ENCODE measurements around the gene POLR3K.

Gene POLR3K

GRCh38 chr16:71210-71539 is 17.8 kb upstream of the POLR3K start:
- CTCF ChIA-PET, result interaction anchor here (1.3 to 32.8 kb wide), 5 partner anchors 8 to 290 kb away, joined by 3 to 701 read pairs (median 13); no protein-coding TSS in a partner anchor
- no peak for DNase-seq (ENCODE audit: extremely low spot score)
- TF ChIP-seq CTCF (IDR thresholded peaks at IDR 0.05; ENCODE audit: control extremely low read depth, extremely low read depth, low read depth, missing control alignments), result no peak
- POLR2A ChIA-PET, result no interaction called here

- TF ChIP-seq CTCF (IDR thresholded peaks at IDR 0.05; ENCODE audit: control extremely low read depth, extremely low read depth, low read depth, missing control alignments), result no peak
- ChIA-PET CTCF (interaction anchor here (1.1 to 32.8 kb wide), 7 partner anchors 8 to 113 kb away, joined by 3 to 701 read pairs (median 4); no protein-coding TSS in a partner anchor), POLR2A (no interaction called here)
- no peak for DNase-seq (ENCODE audit: extremely low spot score)
These were observed 15.8 kb upstream of the POLR3K start for GRCh38 chr16:69181-69580.

- ChIA-PET CTCF (interaction anchor here (0.9 to 32.8 kb wide), 9 partner anchors 8 to 114 kb away, joined by 3 to 701 read pairs (median 4); partner anchors contain the start of genes POLR3K and SNRNP25), POLR2A (no interaction called here)
- DNase-seq (ENCODE audit: extremely low spot score), result no peak
- no peak for TF ChIP-seq CTCF (IDR thresholded peaks at IDR 0.05; ENCODE audit: control extremely low read depth, extremely low read depth, low read depth, missing control alignments)
These were observed 14.7 kb upstream of the POLR3K start for GRCh38 chr16:67884-68789.

- DNase-seq (ENCODE audit: extremely low spot score), result no peak
- CTCF ChIA-PET, result interaction anchor here (0.9 to 32.8 kb wide), 7 partner anchors 10 to 295 kb away, joined by 3 to 701 read pairs (median 5); partner anchors contain the start of genes POLR3K and SNRNP25
- no peak for TF ChIP-seq CTCF (IDR thresholded peaks at IDR 0.05; ENCODE audit: control extremely low read depth, extremely low read depth, low read depth, missing control alignments)
- POLR2A ChIA-PET, result no interaction called here
These were observed 13.9 kb upstream of the POLR3K start for GRCh38 chr16:67183-67791.

GRCh38 chr16:66309-67182 is 13.1 kb upstream of the POLR3K start:
- TF ChIP-seq CTCF (IDR thresholded peaks at IDR 0.05; ENCODE audit: control extremely low read depth, extremely low read depth, low read depth, missing control alignments), result no peak
- ChIA-PET POLR2A (interaction anchor here (1.1 kb wide), 1 partner anchor 18 kb away, joined by 3 read pairs; no protein-coding TSS in a partner anchor), CTCF (interaction anchor here (0.6 to 32.8 kb wide), 26 partner anchors 9 to 357 kb away, joined by 3 to 701 read pairs (median 4); partner anchors contain the start of genes POLR3K and SNRNP25)
- DNase-seq (ENCODE audit: extremely low spot score), result no peak

Measured in GM10248 (cell line).